Mesenteric fat pad (tissue), 1 donor: ENCODE results near the gene GNS. TPM values are rescaled to one million over a fixed set of nuclear protein-coding genes. Genes with fewer than 3 reads are reported as not detected.

Experiments used
- DNase-seq: peaks from one replicate; pipeline ENCODE4 v3.0.0-alpha.2; 2020; ENCODE audit warnings: low spot score
- total RNA-seq: library from RNA; stranded (reverse); fragmentation: NEBNext Ultra II Directional; extraction: Animal tissue kit (Norgen Biotek cat#: 25700); gene quantifications from one replicate; pipeline ENCODE4 v1.2.1, GENCODE V29; 2021
- donor health status: DM: yes; HTN: yes; CAD: no.

The GNS gene
- total RNA-seq, 1 donor from 2014 or later = 278 TPM

DNA sequence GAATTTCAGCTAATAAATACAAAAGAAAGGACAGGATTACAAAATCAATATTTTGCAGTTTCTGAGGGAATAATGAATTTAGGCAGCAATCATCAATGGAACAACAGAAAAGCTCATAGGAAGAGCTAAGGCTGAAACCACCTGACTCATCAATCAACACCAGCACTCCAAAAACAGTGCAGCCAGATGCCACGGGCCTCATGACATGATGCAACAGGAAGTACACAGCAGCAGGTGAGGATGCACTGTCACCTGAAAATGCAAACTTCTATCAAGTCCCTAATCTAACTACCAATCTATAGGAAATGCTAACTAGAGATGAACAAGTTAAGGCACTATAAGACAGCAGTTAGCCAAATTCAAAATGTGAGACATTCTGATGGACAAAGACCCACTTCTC is 21.7 kb downstream of the GNS start:
- no peak for DNase-seq

- no peak for DNase-seq
Observed at GRCh38 chr12:64736771-64737170, 22.4 kb downstream of the GNS start.

GRCh38 chr12:64735442-64735841 is 23.8 kb downstream of the GNS start:
- no peak for DNase-seq

GRCh38 chr12:64733857-64734256 is 25.3 kb downstream of the GNS start:
- DNase-seq = no peak

- DNase-seq = no peak
Observed at GRCh38 chr12:64731683-64732082, 27.5 kb downstream of the GNS start.

GRCh38 chr12:64730588-64730969 is 28.6 kb downstream of the GNS start:
- no peak for DNase-seq

DNA sequence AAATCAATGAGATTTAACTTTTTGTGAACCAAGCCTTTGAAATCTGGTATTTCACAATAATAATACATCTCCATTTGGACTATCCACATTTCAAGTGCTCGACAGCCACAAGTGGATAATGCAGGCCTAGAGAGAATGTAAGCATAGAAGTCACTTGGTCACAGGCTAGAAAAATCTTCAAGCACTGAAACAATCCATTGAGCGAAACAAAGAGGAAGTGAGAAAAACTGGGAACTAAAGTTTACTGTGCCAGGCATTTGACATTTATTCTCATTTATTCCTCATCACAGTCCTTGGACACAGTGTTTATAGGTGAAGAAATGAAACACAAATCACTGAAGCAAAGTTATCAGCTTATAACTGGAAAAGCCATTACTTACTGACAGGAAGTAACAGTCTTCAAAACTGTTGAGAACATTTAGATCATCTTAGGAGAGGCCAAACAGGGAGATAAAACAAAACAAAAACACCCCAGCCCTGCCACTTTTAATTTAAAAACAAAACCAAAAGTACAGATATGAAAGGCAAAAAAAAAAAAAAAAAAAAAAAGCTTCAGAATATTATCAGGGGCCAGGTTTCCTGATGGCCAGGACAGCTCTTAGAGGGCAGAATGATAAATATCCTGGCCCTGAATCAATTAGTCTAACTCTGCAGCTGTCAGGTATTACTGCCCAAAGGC is 29.2 kb downstream of the GNS start:
- DNase-seq = no peak

DNA sequence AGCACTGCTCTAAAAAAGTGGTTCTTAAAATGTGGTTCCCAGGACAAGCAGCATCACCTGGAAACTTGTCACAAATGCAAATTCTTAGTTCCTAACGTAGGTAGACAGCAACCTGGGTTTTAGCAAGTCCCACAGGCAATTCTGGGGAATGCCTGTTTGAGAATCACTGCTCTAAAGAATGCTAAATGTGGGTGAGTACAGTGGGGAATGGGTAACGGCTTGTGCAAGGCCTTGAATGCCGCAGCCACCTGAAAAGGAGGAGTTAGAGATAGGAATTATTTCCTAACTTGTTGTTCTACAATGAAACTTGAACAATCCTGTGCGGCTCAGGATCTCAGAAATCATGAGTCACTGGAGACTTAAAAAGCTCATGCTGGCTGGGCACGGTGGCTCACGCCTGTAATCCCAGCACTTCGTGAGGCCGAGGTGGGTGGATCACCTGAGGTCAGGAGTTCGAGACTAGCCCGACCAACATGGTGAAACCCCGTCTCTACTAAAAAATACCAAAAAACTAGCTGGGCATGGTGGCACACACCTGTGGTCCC is 34.9 kb downstream of the GNS start:
- no peak for DNase-seq

DNA sequence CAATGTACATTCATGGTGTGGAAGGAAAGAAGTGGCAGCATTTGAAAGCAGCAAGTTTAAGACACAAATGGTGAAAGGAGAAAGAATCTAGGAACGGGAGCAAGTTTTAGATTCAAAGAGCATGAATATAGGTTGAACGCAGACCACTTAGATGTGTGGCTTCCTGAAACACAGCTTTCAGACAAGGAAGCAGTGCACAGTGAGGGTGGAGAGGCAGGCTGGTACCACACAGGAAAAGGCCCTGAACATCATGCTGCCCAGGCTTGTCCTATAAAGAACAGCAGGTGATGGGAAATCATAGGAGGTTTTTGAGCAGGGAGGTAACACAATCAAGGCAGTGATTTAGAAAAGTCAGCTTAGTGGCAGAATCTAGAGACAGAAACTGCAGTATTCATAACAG is 35.6 kb downstream of the GNS start:
- no peak for DNase-seq

- no peak for DNase-seq
Observed at GRCh38 chr12:64722835-64723234, 36.4 kb downstream of the GNS start.

DNA sequence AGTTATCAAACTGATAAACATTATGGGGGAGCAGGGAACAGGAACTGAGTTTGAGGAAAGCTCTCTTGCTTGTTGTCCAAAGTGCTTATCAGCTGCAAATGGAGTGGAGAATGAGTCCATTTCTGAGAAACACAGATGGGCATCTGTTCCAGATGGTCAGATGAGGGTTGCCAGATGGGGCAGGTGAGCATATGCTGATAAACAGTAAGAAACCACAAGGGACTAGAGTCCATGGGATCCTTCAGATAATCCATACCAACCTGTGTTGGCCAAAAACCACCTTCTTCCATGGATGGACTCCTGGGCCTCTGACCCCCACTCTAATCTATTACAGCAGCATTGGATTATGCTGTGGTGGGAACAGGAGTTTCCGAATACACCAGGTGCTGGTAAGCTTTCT is 38.3 kb downstream of the GNS start:
- no peak for DNase-seq

GRCh38 chr12:64718649-64719048 is 40.6 kb downstream of the GNS start:
- DNase-seq = no peak

GRCh38 chr12:64716839-64717455 is 42.3 kb downstream of the GNS start:
- no peak for DNase-seq

DNA sequence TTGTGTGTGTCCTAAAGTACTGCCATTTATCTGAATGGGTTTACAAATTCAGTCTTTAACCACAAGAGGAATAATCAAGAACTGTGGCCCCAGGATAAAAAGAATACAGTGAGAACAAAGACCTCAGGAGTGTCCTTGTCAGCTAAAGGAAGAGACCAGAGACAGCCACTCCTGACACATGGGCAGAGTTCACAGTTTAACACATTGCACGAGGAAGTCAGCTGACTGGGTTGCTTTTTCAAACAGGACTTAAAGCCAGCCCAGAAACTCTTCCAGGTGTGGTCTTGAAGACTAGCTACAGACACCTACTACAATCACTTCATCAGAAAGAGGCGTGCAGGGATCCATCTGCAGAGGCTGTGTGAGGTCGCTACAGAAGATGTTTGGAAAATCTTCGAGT is 42.8 kb downstream of the GNS start:
- no peak for DNase-seq

- no peak for DNase-seq
Observed at GRCh38 chr12:64714551-64714968, 44.6 kb downstream of the GNS start.

- DNase-seq = no peak
Observed at GRCh38 chr12:64713376-64713775, 45.8 kb downstream of the GNS start.

DNA sequence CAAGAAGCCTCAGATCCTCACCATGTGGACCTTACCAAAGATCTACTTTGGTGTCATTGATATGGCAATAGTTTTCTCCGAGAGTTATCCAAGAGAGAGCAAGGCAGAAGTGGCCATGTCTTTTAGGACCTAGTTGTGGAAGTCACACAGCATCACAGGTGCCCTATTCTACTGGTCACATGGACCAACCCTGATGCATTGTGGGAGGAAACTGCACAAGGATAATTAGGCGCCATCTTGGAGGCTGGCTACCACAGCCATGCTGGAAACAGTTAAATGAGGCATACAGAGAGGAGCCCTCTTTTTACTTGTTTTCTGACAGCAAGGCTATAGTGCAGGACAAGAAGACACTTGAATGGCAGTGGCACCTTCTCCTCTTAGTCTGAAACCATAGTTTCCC is 49.8 kb downstream of the GNS start:
- DNase-seq = no peak

DNA sequence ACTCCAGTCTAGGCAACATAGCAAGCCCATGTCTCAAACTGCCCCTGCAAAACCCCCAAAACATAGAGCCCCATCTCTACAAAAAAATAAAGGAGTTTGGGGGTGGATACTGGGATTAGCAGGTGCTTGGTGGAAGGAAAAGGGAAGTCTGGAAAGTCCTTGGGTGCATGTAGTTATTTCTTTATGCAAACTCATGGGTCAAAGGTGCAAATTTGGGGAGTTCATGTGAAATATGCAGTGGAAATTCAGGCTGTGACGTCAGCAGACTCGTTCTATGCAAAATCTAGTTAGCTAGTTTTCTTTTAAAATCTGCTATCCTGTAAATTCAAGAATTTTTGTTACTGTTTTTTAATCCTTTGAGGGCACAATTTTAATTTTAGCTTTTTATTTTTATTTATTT is 51.3 kb downstream of the GNS start:
- no peak for DNase-seq

- no peak for DNase-seq
Observed at GRCh38 chr12:64707362-64707761, 51.8 kb downstream of the GNS start.

DNA sequence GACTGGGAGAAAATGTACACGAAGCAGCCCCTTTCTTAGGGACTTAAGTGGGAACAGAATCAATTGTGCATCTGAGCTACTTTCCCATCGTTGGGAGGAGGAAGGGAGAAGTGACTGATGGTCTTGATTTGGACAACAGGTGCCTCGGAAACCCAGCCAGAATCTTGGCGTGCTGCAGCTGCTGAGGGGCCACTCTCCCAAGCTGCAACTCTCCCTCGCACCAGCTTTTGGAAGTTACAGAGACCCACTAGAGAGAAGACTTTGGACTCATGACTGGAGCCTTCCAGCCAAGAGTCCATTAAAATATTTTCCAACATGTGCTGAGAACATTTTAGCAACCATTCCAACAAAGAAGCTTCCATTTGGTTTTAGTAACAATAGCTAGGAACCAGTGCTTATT is 52.3 kb downstream of the GNS start:
- no peak for DNase-seq

DNA sequence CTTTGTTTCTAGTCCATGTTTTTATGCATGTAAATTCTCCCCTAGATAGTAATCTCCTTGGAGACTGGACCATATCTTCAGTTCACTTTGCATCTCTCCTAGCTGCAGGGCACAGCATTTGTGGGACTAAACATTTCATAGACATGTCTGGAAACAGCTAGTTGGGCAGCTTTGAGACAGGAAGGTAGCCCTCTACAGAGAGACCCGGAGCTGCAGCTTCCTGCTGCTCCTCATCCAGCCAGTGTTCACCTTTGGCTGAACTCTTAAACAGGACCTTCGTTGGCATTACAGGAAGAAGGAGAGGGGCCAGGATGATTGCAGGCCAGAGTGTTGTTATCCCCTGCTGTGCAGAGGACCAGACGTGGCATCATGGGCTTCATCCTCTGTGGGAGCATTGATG is 52.9 kb downstream of the GNS start:
- no peak for DNase-seq

- DNase-seq = no peak
Observed at GRCh38 chr12:64701283-64701682, 57.9 kb downstream of the GNS start.

- DNase-seq = no peak
Observed at GRCh38 chr12:64700532-64700931, 58.7 kb downstream of the GNS start.
